Tibial nerve (tissue), 4 donors: ENCODE measurements around the gene IGFL4.

ENCODE experiments used
- CTCF ChIP-seq, 5 experiments: fragments of 200-600 bp in 3 of 5; fragments of 450-650 bp in 2 of 5; sonication (generic) in 3 of 5; IDR thresholded peaks; one replicate each; pipeline ENCODE4 v1.5.1; 2016 to 2019; ENCODE audit warnings: antibody characterized with exemption in 5 of 5, mild to moderate bottlenecking in 3 of 5, moderate library complexity in 2 of 5
- EP300 ChIP-seq, 2 donors: sonication (generic); formaldehyde crosslinking; IDR thresholded peaks; one replicate each; pipeline ENCODE4 v1.6.1; 2017; ENCODE audit warnings: antibody characterized with exemption in 2 of 2, mild to moderate bottlenecking in 1 of 2

- TF ChIP-seq EP300 (IDR thresholded peaks at IDR 0.05) (no peak), CTCF (IDR thresholded peaks at IDR 0.05) (no peak)
These were observed 15.0 kb downstream of the IGFL4 start for GRCh38 chr19:46025835-46026234.
